WTC11 (cell line): ENCODE measurements around the gene UBASH3B. TPM values are rescaled to one million over a fixed set of nuclear protein-coding genes. Genes with fewer than 3 reads are reported as not detected.
A peak's percentile ranks its signal among the peaks of the same experiment; 100 is the strongest.

Experiments
- ATAC-seq: fragments of 200-7000 bp; cut with Tn5 transposase; 2 replicates; pipeline ENCODE4 v1.10.0; 2021; ENCODE audit warnings: mild to moderate bottlenecking, moderate library complexity
- CTCF ChIA-PET: fragments of 300-600 bp; sonication (Branson Sonifier 250); formaldehyde crosslinking; loops from one replicate; lab custom pipeline; 2021; ENCODE audit warnings: antibody characterized with exemption; lab: Charles Lee
- POLR2A ChIA-PET: fragments of 350-600 bp; sonication (Branson Sonifier 250); formaldehyde crosslinking; loops from one replicate; lab custom pipeline; 2021; ENCODE audit warnings: antibody characterized with exemption; lab: Charles Lee
- DNase-seq: peaks from one replicate; pipeline ENCODE4 v3.0.0; 2021; ENCODE audit warnings: low spot score
- H3K27ac Mint-ChIP-seq: 2 replicates; pipeline ENCODE4 v1.8.0; 2021; ENCODE audit warnings: mixed read lengths
- H3K27me3 Mint-ChIP-seq: 2 replicates; pipeline ENCODE4 v1.8.0; 2021; ENCODE audit warnings: low read depth, mild to moderate bottlenecking, moderate library complexity, mixed read lengths
- H3K36me3 Mint-ChIP-seq: 2 replicates; pipeline ENCODE4 v1.8.0; 2021; ENCODE audit warnings: mixed read lengths
- H3K4me1 Mint-ChIP-seq: 2 replicates; pipeline ENCODE4 v1.8.0; 2022; ENCODE audit warnings: mixed read lengths
- H3K4me3 Mint-ChIP-seq: 2 replicates; pipeline ENCODE4 v1.8.0; 2021; ENCODE audit warnings: mild to moderate bottlenecking, moderate library complexity, mixed read lengths
- H3K9me3 Mint-ChIP-seq: 2 replicates; pipeline ENCODE4 v1.8.0; 2021; ENCODE audit warnings: mixed read lengths
- AR ChIP-seq: fragments of 250-450 bp; sonication (Bioruptor Pico); IDR thresholded peaks from 2 replicates; pipeline ENCODE4 v1.9.0; 2021; ENCODE audit warnings: mild to moderate bottlenecking
- E2F1 ChIP-seq: sonication (generic); formaldehyde crosslinking; IDR thresholded peaks from 2 replicates; pipeline ENCODE4 v1.8.0; 2022; ENCODE audit warnings: mild to moderate bottlenecking, missing genetic modification reagents
- E2F4 ChIP-seq: sonication (generic); formaldehyde crosslinking; IDR thresholded peaks from 2 replicates; pipeline ENCODE4 v1.8.1; 2022; ENCODE audit warnings: low read depth, mild to moderate bottlenecking, moderate library complexity, missing genetic modification reagents, borderline replicate concordance
- ERG ChIP-seq: fragments of 250-450 bp; sonication (Bioruptor Pico); IDR thresholded peaks from 2 replicates; pipeline ENCODE4 v1.8.0; 2021; ENCODE audit warnings: mild to moderate bottlenecking
- ETV6 ChIP-seq: sonication (generic); formaldehyde crosslinking; IDR thresholded peaks from 2 replicates; pipeline ENCODE4 v1.8.1; 2022; ENCODE audit warnings: mild to moderate bottlenecking, missing genetic modification reagents
- FOXP4 ChIP-seq: sonication (generic); formaldehyde crosslinking; IDR thresholded peaks from 2 replicates; pipeline ENCODE4 v1.8.0; 2022; ENCODE audit warnings: mild to moderate bottlenecking, missing genetic modification reagents
- IRF1 ChIP-seq: sonication (generic); formaldehyde crosslinking; IDR thresholded peaks from 2 replicates; pipeline ENCODE4 v1.8.0; 2023; ENCODE audit warnings: missing genetic modification reagents
- MAX ChIP-seq: sonication (generic); formaldehyde crosslinking; IDR thresholded peaks from 2 replicates; pipeline ENCODE4 v1.8.0; 2022; ENCODE audit warnings: mild to moderate bottlenecking, missing genetic modification reagents
- MLX ChIP-seq: sonication (generic); formaldehyde crosslinking; IDR thresholded peaks from 2 replicates; pipeline ENCODE4 v1.8.1; 2023; ENCODE audit warnings: mild to moderate bottlenecking, missing genetic modification reagents, moderate library complexity
- NFE2L1 ChIP-seq: sonication (generic); formaldehyde crosslinking; IDR thresholded peaks from 2 replicates; pipeline ENCODE4 v1.8.1; 2023; ENCODE audit warnings: missing genetic modification reagents
- PREB ChIP-seq: sonication (generic); formaldehyde crosslinking; IDR thresholded peaks from 2 replicates; pipeline ENCODE4 v1.8.1; 2022; ENCODE audit warnings: mild to moderate bottlenecking, missing genetic modification reagents, moderate library complexity, borderline replicate concordance
- SMAD4 ChIP-seq: sonication (generic); formaldehyde crosslinking; IDR thresholded peaks from 2 replicates; pipeline ENCODE4 v1.8.0; 2022; ENCODE audit warnings: mild to moderate bottlenecking, missing genetic modification reagents
- SP1 ChIP-seq: sonication (generic); formaldehyde crosslinking; conservative IDR thresholded peaks from 2 replicates; pipeline ENCODE4 v1.8.1; 2022; ENCODE audit warnings: missing genetic modification reagents
- TEAD1 ChIP-seq: sonication (generic); formaldehyde crosslinking; IDR thresholded peaks from 2 replicates; pipeline ENCODE4 v1.8.0; 2022; ENCODE audit warnings: mild to moderate bottlenecking, missing genetic modification reagents
- ZNF281 ChIP-seq: sonication (generic); formaldehyde crosslinking; IDR thresholded peaks from 2 replicates; pipeline ENCODE4 v1.8.0; 2023; ENCODE audit warnings: mild to moderate bottlenecking, missing genetic modification reagents
- total RNA-seq: library from RNA; stranded (reverse); gene quantifications from 3 replicates; pipeline ENCODE4 v1.2.3, GENCODE V29; 2021

The UBASH3B gene
- total RNA-seq, 1 experiment from 2014 or later: 21.1 TPM

- H3K9me3 Mint-ChIP-seq: no peaks in the 10 kb centered on the region
- H3K27me3 Mint-ChIP-seq: no peaks in the 10 kb centered on the region
- ChIA-PET POLR2A (no interaction called here), CTCF (interaction anchor here (0.8 to 3.7 kb wide), 23 partner anchors 8 to 243 kb away, joined by 3 to 57 read pairs (median 5); no protein-coding TSS in a partner anchor)
- no peak overlapping the region for H3K27ac Mint-ChIP-seq
- TF ChIP-seq ERG (CRISPR knock-in tag) (no peak), IRF1 (CRISPR knock-in tag) (no peak), E2F4 (CRISPR knock-in tag) (no peak), TEAD1 (CRISPR knock-in tag) (no peak), SMAD4 (CRISPR knock-in tag) (no peak), PREB (CRISPR knock-in tag) (no peak), E2F1 (CRISPR knock-in tag) (no peak), MLX (no peak), MAX (CRISPR knock-in tag) (no peak)
- H3K4me1 Mint-ChIP-seq: peaks cover 20% of the 10 kb centered on the region
- peaks cover 5% of the 10 kb centered on the region for H3K36me3 Mint-ChIP-seq
- DNase-seq (no peak), ATAC-seq (no peak)
- H3K4me3 Mint-ChIP-seq: no peak overlapping the region
Observed at GRCh38 chr11:122780296-122780949, 124.9 kb downstream of the UBASH3B start.

- Mint-ChIP-seq H3K27ac (no peak overlapping the region), H3K36me3 (peaks cover 5% of the 10 kb centered on the region), H3K4me1 (peaks cover 18% of the 10 kb centered on the region), H3K9me3 (no peaks in the 10 kb centered on the region), H3K27me3 (no peaks in the 10 kb centered on the region), H3K4me3 (no peak overlapping the region)
- ATAC-seq: peak; percentile 95
- ChIA-PET CTCF (interaction anchor here (0.6 to 3.8 kb wide), 46 partner anchors 9 to 272 kb away, joined by 3 to 57 read pairs (median 5); partner anchors contain the start of gene UBASH3B), POLR2A (no interaction called here)
- DNase-seq: peak; percentile 92
- TF ChIP-seq FOXP4 (CRISPR knock-in tag) (no peak), SP1 (CRISPR knock-in tag) (no peak), AR (CRISPR knock-in tag) (no peak), ETV6 (CRISPR knock-in tag) (peak; percentile 72; the same call in 1 of the 2 replicates), NFE2L1 (CRISPR knock-in tag) (no peak), ZNF281 (CRISPR knock-in tag) (no peak), ERG (CRISPR knock-in tag) (no peak)
Observed at GRCh38 chr11:122781378-122782195, 126.1 kb downstream of the UBASH3B start.
